GM23248 (cell line): ENCODE data around the gene POLR3C. TPM values are rescaled to one million over a fixed set of nuclear protein-coding genes. Genes with fewer than 3 reads are reported as not detected.

Experiments
- DNase-seq: peaks from one replicate; pipeline ENCODE4 v3.0.0-alpha.2; 2015
- H2AFZ ChIP-seq: fragments of 200-600 bp; sonication (generic); 2 replicates; pipeline ENCODE4 v1.6.1; 2016; ENCODE audit warnings: antibody characterized with exemption
- H3F3A ChIP-seq: fragments of 200-600 bp; sonication (generic); 2 replicates; pipeline ENCODE4 v1.6.1; 2016; ENCODE audit warnings: mild to moderate bottlenecking, antibody characterized with exemption, mixed run types; ENCODE audit not compliant: insufficient read depth
- H3K27ac ChIP-seq: fragments of 200-600 bp; sonication (generic); 2 replicates; pipeline ENCODE4 v1.5.1; 2016; ENCODE audit warnings: mild to moderate bottlenecking
- H3K27me3 ChIP-seq: fragments of 200-600 bp; sonication (generic); replicated peaks from 2 replicates; pipeline ENCODE4 v1.6.1; 2016; ENCODE audit warnings: mild to moderate bottlenecking; ENCODE audit not compliant: insufficient read depth
- H3K36me3 ChIP-seq: fragments of 200-600 bp; sonication (generic); 2 replicates; pipeline ENCODE4 v1.6.1; 2016; ENCODE audit warnings: low read depth, mild to moderate bottlenecking
- H3K4me1 ChIP-seq: fragments of 200-600 bp; sonication (generic); 2 replicates; pipeline ENCODE4 v1.6.1; 2016; ENCODE audit warnings: mild to moderate bottlenecking; ENCODE audit not compliant: insufficient read depth
- H3K4me2 ChIP-seq: fragments of 200-600 bp; sonication (generic); one replicate; pipeline ENCODE4 v1.6.1; 2016; ENCODE audit warnings: mild to moderate bottlenecking; ENCODE audit not compliant: unreplicated experiment
- H3K4me3 ChIP-seq: fragments of 200-600 bp; sonication (generic); 2 replicates; pipeline ENCODE4 v1.5.1; 2016; ENCODE audit warnings: mild to moderate bottlenecking
- H3K79me2 ChIP-seq: fragments of 200-600 bp; sonication (generic); 2 replicates; pipeline ENCODE4 v1.6.1; 2016; ENCODE audit warnings: mild to moderate bottlenecking; ENCODE audit not compliant: insufficient read depth
- H3K9ac ChIP-seq: fragments of 200-600 bp; sonication (generic); 2 replicates; pipeline ENCODE4 v1.6.1; 2016; ENCODE audit warnings: mild to moderate bottlenecking
- H3K9me2 ChIP-seq: fragments of 200-600 bp; sonication (generic); 2 replicates; pipeline ENCODE4 v1.6.1; 2016; ENCODE audit warnings: mixed run types, mild to moderate bottlenecking, moderate library complexity; ENCODE audit not compliant: insufficient read depth
- H3K9me3 ChIP-seq: fragments of 200-600 bp; sonication (generic); one replicate; pipeline ENCODE4 v1.6.1; 2017; ENCODE audit warnings: low read depth
- H4K20me1 ChIP-seq: fragments of 200-600 bp; sonication (generic); 2 replicates; pipeline ENCODE4 v1.6.0; 2016; ENCODE audit not compliant: insufficient read depth
- EZH2 ChIP-seq: fragments of 200-600 bp; sonication (generic); IDR thresholded peaks from 2 replicates; pipeline ENCODE4 v1.6.1; 2018; ENCODE audit warnings: antibody characterized with exemption, mild to moderate bottlenecking; ENCODE audit not compliant: insufficient read depth, poor library complexity, severe bottlenecking
- EZH2phosphoT487 ChIP-seq: fragments of 200-600 bp; sonication (generic); IDR thresholded peaks from 2 replicates; pipeline ENCODE4 v1.6.1; 2018; ENCODE audit warnings: antibody characterized with exemption, moderate library complexity, mild to moderate bottlenecking, low read depth; ENCODE audit not compliant: insufficient read depth
- WGBS, 2 experiments: methylation state at CpG; one replicate each; pipeline ENCODE4 v1.1.6; 2015 to 2017; ENCODE audit warnings: low lambda C conversion rate in 2 of 2, low coverage in 1 of 2; ENCODE audit errors: missing lambda C conversion rate in 2 of 2; 5-methylcytosine and 5-hydroxymethylcytosine counted together
- in situ Hi-C: fragments of 300-500 bp; cut with MboI; formaldehyde crosslinking; loops from 2 replicates; pipeline ENCODE4 v1.15.0; 2020
- polyA plus RNA-seq: library from polyadenylated mRNA; unstranded; fragments of >200 nt; fragmentation: Nextera tagmentation; extraction: Ambion mirVana; gene quantifications from 2 replicates; pipeline ENCODE4 v1.2.1, GENCODE V29; 2016
- total RNA-seq: library from RNA; depleted of rRNA; stranded (reverse); fragments of >200 nt; shearing (Covaris generic); gene quantifications from 2 replicates; pipeline ENCODE4 v1.2.3, GENCODE V29; 2014

The POLR3C gene
- total and polyA plus RNA-seq, 2 experiments from 2014 or later: 39.0 to 42.2 TPM

GRCh38 chr1:145846201-145846612, 22.2 kb downstream of the POLR3C start:
- Histone ChIP-seq H3K9me3 (no peaks in the 10 kb centered on the region), H3K9me2 (no peaks in the 10 kb centered on the region), H3F3A (peaks cover 59% of the 10 kb centered on the region), H2AFZ (peak overlapping the region; percentile 72), H4K20me1 (no peaks in the 10 kb centered on the region), H3K27me3 (no peaks in the 10 kb centered on the region), H3K4me2 (peak overlapping the region; percentile 81), H3K4me3 (peak overlapping the region; percentile 74), H3K4me1 (peaks cover 14% of the 10 kb centered on the region), H3K9ac (peak overlapping the region; percentile 80), H3K27ac (peak overlapping the region; percentile 50), H3K79me2 (no peaks in the 10 kb centered on the region), H3K36me3 (peaks cover 20% of the 10 kb centered on the region)
- whole genome bisulfite sequencing, 2 experiments: 51 to 57% methylated on average over 3 of the region's 3 CpGs
- no peak for TF ChIP-seq EZH2
- TF ChIP-seq EZH2phosphoT487: no peak
- in situ Hi-C loops: no loop called here
- DNase-seq: peak; percentile 73

DNA sequence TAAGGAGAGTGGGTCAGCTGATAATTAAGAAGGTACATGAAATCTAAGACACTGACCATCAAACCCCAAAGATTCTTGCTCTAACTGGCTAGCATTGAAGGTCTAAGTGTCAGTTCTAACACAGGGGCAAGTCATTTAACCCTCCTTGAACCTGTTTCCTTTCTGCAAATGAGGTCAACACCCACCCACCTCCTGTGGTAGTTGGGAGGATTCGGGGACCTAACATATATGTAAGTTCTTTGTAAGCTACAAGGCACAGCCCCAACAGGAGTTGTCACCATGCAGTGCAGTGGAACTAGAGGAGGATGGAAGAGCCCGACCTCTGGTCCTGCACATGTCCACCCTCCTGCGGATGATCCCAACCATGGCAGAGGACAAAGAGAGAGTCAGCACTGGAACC, 23.8 kb downstream of the POLR3C start:
- Histone ChIP-seq H3K9me2 (no peaks in the 10 kb centered on the region), H3K27ac (no peak overlapping the region), H3K9me3 (no peaks in the 10 kb centered on the region), H3K36me3 (peaks cover 16% of the 10 kb centered on the region), H3F3A (peaks cover 58% of the 10 kb centered on the region), H3K9ac (no peak overlapping the region), H3K79me2 (no peaks in the 10 kb centered on the region), H2AFZ (no peak overlapping the region), H3K4me3 (no peak overlapping the region), H4K20me1 (no peaks in the 10 kb centered on the region), H3K27me3 (no peaks in the 10 kb centered on the region), H3K4me1 (peaks cover 14% of the 10 kb centered on the region), H3K4me2 (no peak overlapping the region)
- in situ Hi-C loops: no loop called here
- no peak for DNase-seq
- 61 to 70% methylated on average over 3 of the region's 3 CpGs for WGBS, 2 experiments
- no peak for TF ChIP-seq EZH2
- TF ChIP-seq EZH2phosphoT487: no peak

DNA sequence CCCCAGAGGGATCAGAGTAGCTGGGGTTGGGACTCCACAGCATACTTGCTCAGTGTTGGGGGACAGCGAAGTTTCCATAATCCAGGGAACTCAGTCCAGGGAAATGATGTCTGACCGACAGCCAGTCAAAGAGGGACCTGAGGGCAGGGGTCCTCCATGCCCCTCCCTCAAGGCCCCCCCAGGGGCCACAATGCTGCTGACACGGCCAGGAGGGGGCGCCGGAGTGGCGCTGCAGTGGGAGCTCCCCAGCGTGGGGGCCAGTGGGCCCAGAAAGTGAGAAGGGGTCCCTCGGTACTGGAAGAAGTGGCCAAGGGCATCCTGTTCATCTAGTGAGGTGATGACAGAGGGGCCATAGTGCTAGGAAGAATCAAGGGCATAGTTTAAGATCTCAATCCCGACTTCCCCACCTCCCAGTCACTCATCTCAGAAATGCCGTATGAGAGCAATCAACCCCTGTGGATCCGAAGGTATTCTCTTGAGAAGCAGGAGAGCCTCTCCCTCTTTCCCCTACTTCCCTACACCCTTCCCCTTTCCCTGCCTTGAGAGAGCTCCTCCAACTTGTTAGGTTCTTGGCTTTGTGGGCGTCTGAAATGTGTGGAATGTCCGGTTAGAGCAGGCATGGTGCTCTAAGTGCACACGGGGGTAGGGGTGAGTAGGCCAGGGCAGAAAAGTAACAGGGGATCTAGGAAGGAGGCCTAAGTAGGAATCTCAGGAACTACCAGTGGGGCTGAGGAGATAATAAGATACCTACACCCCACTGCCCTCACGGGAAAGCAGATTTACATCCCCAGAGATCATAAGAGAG, 25.6 kb downstream of the POLR3C start:
- peaks cover 44% of the 10 kb centered on the region for H3F3A ChIP-seq
- in situ Hi-C loops: loop anchor here (10.0 kb wide), 1 partner anchor 95 kb away; no protein-coding TSS in a partner anchor
- H3K4me3 ChIP-seq: 0 out of 2 replicates have a peak overlapping the region, but pooled peaks have one; percentile 19
- H3K9me2 ChIP-seq: no peaks in the 10 kb centered on the region
- H4K20me1 ChIP-seq: no peaks in the 10 kb centered on the region
- peak; percentile 73 for DNase-seq
- no peaks in the 10 kb centered on the region for H3K9me3 ChIP-seq
- 63 to 70% methylated on average over 15 of the region's 15 CpGs for WGBS, 2 experiments
- H2AFZ ChIP-seq: no peak overlapping the region
- no peaks in the 10 kb centered on the region for H3K27me3 ChIP-seq
- H3K27ac ChIP-seq: peak overlapping the region; percentile 33
- H3K36me3 ChIP-seq: peaks cover 24% of the 10 kb centered on the region
- peak overlapping the region; percentile 11; the same call in 1 of the 2 replicates for H3K9ac ChIP-seq
- peak overlapping the region; percentile 23 for H3K4me2 ChIP-seq
- TF ChIP-seq EZH2phosphoT487 (no peak), EZH2 (no peak)
- peaks cover 14% of the 10 kb centered on the region for H3K4me1 ChIP-seq
- no peaks in the 10 kb centered on the region for H3K79me2 ChIP-seq

DNA sequence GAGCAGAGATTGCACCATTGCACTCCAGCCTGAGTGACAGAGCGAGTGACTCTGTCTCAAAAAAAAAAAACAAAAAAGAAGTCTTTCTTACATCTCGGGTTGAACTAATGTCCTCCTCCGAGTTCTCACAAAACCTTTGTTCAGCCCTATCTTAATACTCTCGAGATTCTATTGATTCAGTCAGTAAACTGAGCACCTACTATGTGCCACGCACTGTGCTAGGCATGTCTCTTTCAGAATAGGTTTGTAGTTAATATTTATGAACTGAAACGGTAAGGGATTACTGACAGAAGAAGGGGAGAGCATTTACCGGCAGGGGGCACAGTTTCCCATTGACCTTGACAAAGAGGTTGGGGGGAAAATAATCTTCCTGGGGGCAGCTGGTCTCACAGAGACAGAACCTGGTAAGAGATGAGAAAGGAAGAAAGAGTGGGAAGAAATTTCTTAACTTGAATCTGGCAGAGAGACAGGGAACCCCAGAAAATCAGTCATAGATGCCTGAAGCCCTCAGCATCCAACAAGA, 31.5 kb downstream of the POLR3C start:
- Histone ChIP-seq H3K9me3 (no peaks in the 10 kb centered on the region), H3F3A (peaks cover 10% of the 10 kb centered on the region), H3K79me2 (peaks cover 26% of the 10 kb centered on the region), H3K36me3 (peaks cover 31% of the 10 kb centered on the region), H3K4me1 (peaks cover 11% of the 10 kb centered on the region; the same call in 1 of the 2 replicates), H3K27me3 (no peaks in the 10 kb centered on the region), H3K9me2 (no peaks in the 10 kb centered on the region), H3K4me3 (no peak overlapping the region), H3K27ac (no peak overlapping the region), H3K9ac (no peak overlapping the region), H4K20me1 (no peaks in the 10 kb centered on the region), H3K4me2 (no peak overlapping the region), H2AFZ (no peak overlapping the region)
- WGBS, 2 experiments: 76 to 82% methylated on average over 7 of the region's 7 CpGs
- no peak for DNase-seq
- in situ Hi-C loops: loop anchor here (10.0 kb wide), 1 partner anchor 101 kb away; no protein-coding TSS in a partner anchor
- TF ChIP-seq EZH2: no peak
- no peak for TF ChIP-seq EZH2phosphoT487
